Endothelial cell of umbilical vein (primary cell): ENCODE data around the gene ITPRID1. TPM values are rescaled to one million over a fixed set of nuclear protein-coding genes. Genes with fewer than 3 reads are reported as not detected.
"Not testable (repeated sequence)": the region's sequence is repeated elsewhere in the genome, so short reads cannot be mapped to it uniquely, and the experiment has no call there.

Experiments
- BruUV-seq: library from RNA; stranded (reverse); fragments of 400-500 nt; replicated peaks from 2 replicates; lab custom pipeline; 2021; lab: Mats Ljungman, UMichigan
- CTCF ChIA-PET: fragments of 300-600, 350-600 bp; sonication (Branson Sonifier 250); formaldehyde crosslinking; loops from one replicate; lab custom pipeline; 2021; ENCODE audit warnings: antibody characterized with exemption, inconsistent platforms; lab: Charles Lee
- POLR2A ChIA-PET: fragments of 300-600, 350-600 bp; sonication (Branson Sonifier 250); formaldehyde crosslinking; loops from one replicate; lab custom pipeline; 2021; ENCODE audit warnings: antibody characterized with exemption, inconsistent platforms; lab: Charles Lee
- DNase-seq: peaks from one replicate; pipeline ENCODE4 v3.0.0-alpha.2; 2011; ENCODE audit warnings: low read depth, low spot score
- FAIRE-seq: peaks from 2 replicates; lab custom pipeline; 2011; peaks lifted over from hg19 to GRCh38; lab: Jason Lieb, UNC
- H2AFZ ChIP-seq: 2 replicates; pipeline ENCODE4 v1.6.0; 2012; ENCODE audit warnings: low read depth, low read length, control low read depth, inconsistent platforms
- H3K27ac ChIP-seq: 2 replicates; pipeline ENCODE4 v1.5.1; 2011; ENCODE audit warnings: low read depth, mild to moderate bottlenecking, control low read depth, low read length, moderate library complexity; ENCODE audit not compliant: insufficient read depth
- H3K27me3 ChIP-seq, 2 experiments: 2 replicates each; pipeline versions ENCODE4 v1.6.0 to v1.6.1; 2011; ENCODE audit warnings: low read length in 2 of 2, mixed read lengths in 1 of 2; ENCODE audit not compliant: control insufficient read depth in 2 of 2, insufficient read depth in 2 of 2
- H3K36me3 ChIP-seq, 2 experiments: 2 replicates in 1 of 2; 3 replicates in 1 of 2; pipeline ENCODE4 v1.5.1; 2011; ENCODE audit warnings: low read length in 2 of 2, mild to moderate bottlenecking in 1 of 2, moderate library complexity in 1 of 2; ENCODE audit not compliant: control insufficient read depth in 2 of 2, insufficient read depth in 2 of 2; ENCODE audit errors: extremely low read depth in 1 of 2
- H3K4me1 ChIP-seq: 3 replicates; pipeline ENCODE4 v1.5.1; 2011; ENCODE audit warnings: mild to moderate bottlenecking, low read length; ENCODE audit not compliant: control insufficient read depth, insufficient read depth; ENCODE audit errors: extremely low read depth
- H3K4me2 ChIP-seq: 2 replicates; pipeline ENCODE4 v1.6.1; 2011; ENCODE audit warnings: low read length, control low read depth, mixed read lengths; ENCODE audit not compliant: insufficient read depth
- H3K4me3 ChIP-seq, 3 experiments: fragments of 200-600 bp in 1 of 3; sonication (generic), shearing (Covaris generic) in 1 of 3; replicated peaks in 1 of 3; 2 replicates each; pipeline ENCODE4 v1.5.1; 2011 to 2016; ENCODE audit warnings: control low read depth in 3 of 3, low read length in 3 of 3, mild to moderate bottlenecking in 2 of 3, inconsistent platforms in 1 of 3, low read depth in 1 of 3, moderate library complexity in 1 of 3; ENCODE audit not compliant: insufficient read depth in 1 of 3
- H3K79me2 ChIP-seq: 2 replicates; pipeline ENCODE4 v1.6.0; 2012; ENCODE audit warnings: low read length, inconsistent platforms; ENCODE audit not compliant: control insufficient read depth, insufficient read depth
- H3K9ac ChIP-seq: replicated peaks from 2 replicates; pipeline ENCODE3; 2011; ENCODE audit warnings: low read length, control low read depth; ENCODE audit not compliant: insufficient read depth; ENCODE audit errors: extremely low read depth
- H3K9me1 ChIP-seq: replicated peaks from 3 replicates; pipeline ENCODE4 v1.6.0; 2011; ENCODE audit warnings: mild to moderate bottlenecking, low read length; ENCODE audit not compliant: control insufficient read depth, insufficient read depth; ENCODE audit errors: extremely low read depth
- H3K9me3 ChIP-seq: replicated peaks from 2 replicates; pipeline ENCODE4 v1.5.1; 2012; ENCODE audit warnings: low read length, inconsistent platforms; ENCODE audit not compliant: control insufficient read depth, insufficient read depth
- H4K20me1 ChIP-seq: replicated peaks from 2 replicates; pipeline ENCODE3; 2011; ENCODE audit warnings: mild to moderate bottlenecking, low read length; ENCODE audit not compliant: control insufficient read depth, insufficient read depth; ENCODE audit errors: extremely low read depth
- FOS ChIP-seq: IDR thresholded peaks from 2 replicates; pipeline ENCODE4 v1.6.1; 2011; ENCODE audit warnings: mild to moderate bottlenecking, low read length, moderate library complexity, borderline replicate concordance; ENCODE audit not compliant: insufficient read depth
- GATA2 ChIP-seq: IDR thresholded peaks from 2 replicates; pipeline ENCODE4 v1.7.0; 2011; ENCODE audit warnings: low read depth, mild to moderate bottlenecking, moderate library complexity, mixed read lengths, low read length; ENCODE audit not compliant: insufficient read length, insufficient read depth
- JUN ChIP-seq: IDR thresholded peaks from 2 replicates; pipeline ENCODE4 v1.6.1; 2011; ENCODE audit warnings: borderline replicate concordance, low read depth; ENCODE audit not compliant: insufficient read length, insufficient read depth
- MYC ChIP-seq: IDR thresholded peaks from one replicate; pipeline ENCODE4 v1.6.1; 2011; ENCODE audit warnings: mild to moderate bottlenecking, low read depth, low read length
- POLR2A ChIP-seq: IDR thresholded peaks from 2 replicates; pipeline ENCODE4 v1.6.1; 2012; ENCODE audit warnings: low read depth, mild to moderate bottlenecking, control low read depth, low read length
- POLR2AphosphoS5 ChIP-seq: IDR thresholded peaks from 2 replicates; pipeline ENCODE4 v1.6.1; 2012; ENCODE audit warnings: low read depth, mild to moderate bottlenecking, control low read depth, low read length, moderate library complexity; ENCODE audit not compliant: insufficient read depth
- dilution Hi-C: fragments of 300-500 bp; cut with MboI; formaldehyde crosslinking; loops from one replicate; pipeline ENCODE4 v1.15.0; 2019; ENCODE audit warnings: low sequenced_read_pairs; ENCODE audit not compliant: extremely low pct_ligation_motif_present
- intact Hi-C: fragments of 100-400 bp; cut with micrococcal nuclease; formaldehyde crosslinking; loops from one replicate; pipeline ENCODE4 v1.10.0; 2022
- polyA plus RNA-seq, 4 experiments: library from polyadenylated mRNA; depleted of rRNA in 3 of 4; stranded (reverse) in 3 of 4; unstranded in 1 of 4; fragments of >200 nt; gene quantifications; 2 replicates each; pipeline versions ENCODE4 v1.2.1 to v1.2.3, GENCODE V29; 2011 to 2012; ENCODE audit warnings: missing spikeins in 1 of 4
- total RNA-seq: library from RNA; stranded (reverse); gene quantifications from 2 replicates; pipeline ENCODE4 v1.2.3, GENCODE V29; 2021
- TF ChIP-seq, protein P1 (sequence below): IDR thresholded peaks from 2 replicates; pipeline ENCODE4 v1.6.1; 2011; ENCODE audit not compliant: insufficient read depth, insufficient read length
- TF ChIP-seq, protein P2 (sequence below), 2 donors: IDR thresholded peaks; 1 replicate in 1 of 2; 2 replicates in 1 of 2; pipeline ENCODE4 v1.5.1; 2011; ENCODE audit warnings: low read length in 2 of 2, mild to moderate bottlenecking in 2 of 2, moderate library complexity in 2 of 2, control low read depth in 1 of 2, inconsistent platforms in 1 of 2, low read depth in 1 of 2; ENCODE audit not compliant: insufficient read depth in 1 of 2; ENCODE audit errors: extremely low read depth in 1 of 2

The ITPRID1 gene
- total and polyA plus RNA-seq, 2 donors (not counting 3 experiments of a cell fraction or from before 2014, with no cell fraction given): not detected

GRCh38 chr7:31529103-31529502 is 15.2 kb downstream of the ITPRID1 start:
- FAIRE-seq: no peak
- Histone ChIP-seq H3K9me3 (no peaks in the 10 kb centered on the region), H3K27me3 (no peaks in the 10 kb centered on the region), H3K79me2 (no peaks in the 10 kb centered on the region), H3K9me1 (no peaks in the 10 kb centered on the region), H3K4me1 (no peaks in the 10 kb centered on the region), H2AFZ (no peak overlapping the region), H3K27ac (no peak overlapping the region), H3K36me3 (no peaks in the 10 kb centered on the region), H3K9ac (no peak overlapping the region), H4K20me1 (no peaks in the 10 kb centered on the region), H3K4me2 (no peak overlapping the region), H3K4me3 (no peak overlapping the region)
- intact Hi-C loops: no loop called here
- dilution Hi-C loops: no loop called here
- TF ChIP-seq FOS (no peak), MYC (no peak), POLR2A (no peak), GATA2 (no peak), POLR2AphosphoS5 (no peak), JUN (no peak)
- TF ChIP-seq, protein P1, sequence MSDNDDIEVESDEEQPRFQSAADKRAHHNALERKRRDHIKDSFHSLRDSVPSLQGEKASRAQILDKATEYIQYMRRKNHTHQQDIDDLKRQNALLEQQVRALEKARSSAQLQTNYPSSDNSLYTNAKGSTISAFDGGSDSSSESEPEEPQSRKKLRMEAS: no peak
- TF ChIP-seq, protein P2, sequence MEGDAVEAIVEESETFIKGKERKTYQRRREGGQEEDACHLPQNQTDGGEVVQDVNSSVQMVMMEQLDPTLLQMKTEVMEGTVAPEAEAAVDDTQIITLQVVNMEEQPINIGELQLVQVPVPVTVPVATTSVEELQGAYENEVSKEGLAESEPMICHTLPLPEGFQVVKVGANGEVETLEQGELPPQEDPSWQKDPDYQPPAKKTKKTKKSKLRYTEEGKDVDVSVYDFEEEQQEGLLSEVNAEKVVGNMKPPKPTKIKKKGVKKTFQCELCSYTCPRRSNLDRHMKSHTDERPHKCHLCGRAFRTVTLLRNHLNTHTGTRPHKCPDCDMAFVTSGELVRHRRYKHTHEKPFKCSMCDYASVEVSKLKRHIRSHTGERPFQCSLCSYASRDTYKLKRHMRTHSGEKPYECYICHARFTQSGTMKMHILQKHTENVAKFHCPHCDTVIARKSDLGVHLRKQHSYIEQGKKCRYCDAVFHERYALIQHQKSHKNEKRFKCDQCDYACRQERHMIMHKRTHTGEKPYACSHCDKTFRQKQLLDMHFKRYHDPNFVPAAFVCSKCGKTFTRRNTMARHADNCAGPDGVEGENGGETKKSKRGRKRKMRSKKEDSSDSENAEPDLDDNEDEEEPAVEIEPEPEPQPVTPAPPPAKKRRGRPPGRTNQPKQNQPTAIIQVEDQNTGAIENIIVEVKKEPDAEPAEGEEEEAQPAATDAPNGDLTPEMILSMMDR (IDR thresholded peaks at IDR 0.05; ENCODE audit: extremely low read depth in 1 of 2, insufficient read depth in 1 of 2, low read depth in 1 of 2, low read length in 2 of 2): no peak
- BruUV-seq: no TSS peak
- ChIA-PET CTCF (no interaction called here), POLR2A (no interaction called here)
- DNase-seq: no peak

- FAIRE-seq, intact Hi-C loops, dilution Hi-C loops: not testable (repeated sequence)
Measured at GRCh38 chr7:31540651-31541185, 26.8 kb downstream of the ITPRID1 start.

More at GRCh38 chr7:31540651-31541185, 26.8 kb downstream of the ITPRID1 start:
- H3K27me3 ChIP-seq, H3K9me1 ChIP-seq, H3K4me3 ChIP-seq, CTCF ChIA-PET, BruUV-seq, POLR2A ChIA-PET, H3K9ac ChIP-seq, H3K4me1 ChIP-seq, H3K36me3 ChIP-seq, H4K20me1 ChIP-seq, DNase-seq, H3K27ac ChIP-seq, H3K4me2 ChIP-seq, H2AFZ ChIP-seq, H3K9me3 ChIP-seq, H3K79me2 ChIP-seq: not testable (repeated sequence)
